Keratinocyte (primary cell): ENCODE measurements around the gene PATL2. TPM values are rescaled to one million over a fixed set of nuclear protein-coding genes. Genes with fewer than 3 reads are reported as not detected.

Experiments used
- DNase-seq: peaks from one replicate; pipeline ENCODE4 v3.0.0-alpha.2; 2011; ENCODE audit warnings: low read depth, missing footprints, low spot score
- FAIRE-seq: peaks from 2 replicates; lab custom pipeline; 2011; peaks lifted over from hg19 to GRCh38; lab: Jason Lieb, UNC
- H2AFZ ChIP-seq: 2 replicates; pipeline ENCODE4 v1.6.0; 2012; ENCODE audit warnings: low read length, control low read depth, inconsistent platforms; ENCODE audit not compliant: control insufficient read depth
- H3K27ac ChIP-seq: 2 replicates; pipeline ENCODE4 v1.5.1; 2011; ENCODE audit warnings: low read length; ENCODE audit not compliant: control insufficient read depth, insufficient read depth
- H3K27me3 ChIP-seq: 3 replicates; pipeline ENCODE4 v1.6.0; 2011; ENCODE audit warnings: low read length; ENCODE audit not compliant: control insufficient read depth, insufficient read depth; ENCODE audit errors: extremely low read depth
- H3K36me3 ChIP-seq, 2 experiments: 2 replicates in 1 of 2; 3 replicates in 1 of 2; pipeline ENCODE4 v1.5.1; 2011; ENCODE audit warnings: low read length in 2 of 2, mild to moderate bottlenecking in 1 of 2; ENCODE audit not compliant: control insufficient read depth in 2 of 2, insufficient read depth in 2 of 2; ENCODE audit errors: extremely low read depth in 1 of 2
- H3K4me1 ChIP-seq: 3 replicates; pipeline ENCODE4 v1.5.1; 2011; ENCODE audit warnings: low read length; ENCODE audit not compliant: control insufficient read depth, insufficient read depth; ENCODE audit errors: extremely low read depth
- H3K4me2 ChIP-seq: 3 replicates; pipeline ENCODE4 v1.6.0; 2011; ENCODE audit warnings: low read depth, low read length; ENCODE audit not compliant: control insufficient read depth, insufficient read depth; ENCODE audit errors: extremely low read depth
- H3K4me3 ChIP-seq, 3 experiments: fragments of 200-600 bp in 1 of 3; sonication (generic) in 1 of 3; 2 replicates in 2 of 3; 3 replicates in 1 of 3; pipeline ENCODE4 v1.5.1; 2011 to 2016; ENCODE audit warnings: low read length in 3 of 3, mild to moderate bottlenecking in 3 of 3, control low read depth in 2 of 3, inconsistent platforms in 1 of 3, low read depth in 1 of 3, mixed read lengths in 1 of 3, mixed run types in 1 of 3, moderate library complexity in 1 of 3; ENCODE audit not compliant: control insufficient read depth in 2 of 3, insufficient read depth in 2 of 3; ENCODE audit errors: extremely low read depth in 1 of 3
- H3K79me2 ChIP-seq: 2 replicates; pipeline ENCODE4 v1.6.0; 2012; ENCODE audit warnings: low read length; ENCODE audit not compliant: control insufficient read depth, insufficient read depth
- H3K9ac ChIP-seq: 3 replicates; pipeline ENCODE4 v1.6.0; 2011; ENCODE audit warnings: low read length; ENCODE audit not compliant: control insufficient read depth, insufficient read depth; ENCODE audit errors: extremely low read depth
- H3K9me1 ChIP-seq: 3 replicates; pipeline ENCODE4 v1.6.0; 2011; ENCODE audit warnings: low read length; ENCODE audit not compliant: control insufficient read depth, insufficient read depth; ENCODE audit errors: extremely low read depth
- H3K9me3 ChIP-seq: 2 replicates; pipeline ENCODE4 v1.5.1; 2012; ENCODE audit warnings: low read depth, low read length; ENCODE audit not compliant: control insufficient read depth
- H4K20me1 ChIP-seq: 3 replicates; pipeline ENCODE4 v1.6.0; 2011; ENCODE audit warnings: low read length; ENCODE audit not compliant: control insufficient read depth, insufficient read depth; ENCODE audit errors: extremely low read depth
- CTCF ChIP-seq, 3 experiments: IDR thresholded peaks in 1 of 3; conservative IDR thresholded peaks in 1 of 3; optimal IDR thresholded peaks in 1 of 3; 2 replicates in 2 of 3; 3 replicates in 1 of 3; pipeline versions ENCODE3 to v1.5.1; 2011; ENCODE audit warnings: low read length in 3 of 3, mild to moderate bottlenecking in 3 of 3, moderate library complexity in 2 of 3, control low read depth in 1 of 3, inconsistent platforms in 1 of 3; ENCODE audit not compliant: insufficient read depth in 2 of 3; ENCODE audit errors: extremely low read depth in 1 of 3
- EZH2 ChIP-seq: IDR thresholded peaks from one replicate; pipeline ENCODE4 v1.6.1; 2012; ENCODE audit warnings: inconsistent platforms, mild to moderate bottlenecking, low read length, moderate library complexity
- dilution Hi-C: fragments of 300-500 bp; cut with MboI; formaldehyde crosslinking; loops from one replicate; pipeline ENCODE4 v1.7.0; 2020; ENCODE audit warnings: low sequenced_read_pairs; ENCODE audit not compliant: extremely low pct_ligation_motif_present
- polyA plus RNA-seq, 5 experiments: library from polyadenylated mRNA; depleted of rRNA in 3 of 5; stranded (reverse) in 3 of 5; stranded (forward) in 1 of 5; unstranded in 1 of 5; fragments of >200 nt; gene quantifications; 1 replicate in 1 of 5; 2 replicates in 3 of 5; 3 replicates in 1 of 5; pipeline versions ENCODE4 v1.2.1 to v1.2.3, GENCODE V29; 2011 to 2012; ENCODE audit warnings: missing spikeins in 2 of 5, low read depth in 1 of 5, low replicate concordance in 1 of 5

PATL2 gene
- polyA plus RNA-seq, 1 donor (not counting 4 experiments of a cell fraction or from before 2014, with no cell fraction given) = 0.46 TPM

- Histone ChIP-seq H3K9ac (no peak within 1 kb of the TSS), H3K4me1 (no peaks in the 10 kb centered on the region), H3K4me2 (no peak within 1 kb of the TSS), H2AFZ (no peak within 1 kb of the TSS), H3K79me2 (no peaks in the 10 kb centered on the region), H3K36me3 (no peaks in the 10 kb centered on the region), H3K4me3 (no peak within 1 kb of the TSS), H3K9me1 (no peaks in the 10 kb centered on the region), H3K9me3 (no peaks in the 10 kb centered on the region), H3K27ac (no peak within 1 kb of the TSS), H4K20me1 (no peaks in the 10 kb centered on the region), H3K27me3 (no peaks in the 10 kb centered on the region)
- TF ChIP-seq EZH2 (no peak), CTCF (optimal IDR thresholded peaks at IDR 0.05 in 1 of 3, IDR thresholded peaks at IDR 0.05 in 1 of 3, conservative IDR thresholded peaks at IDR 0.05 in 1 of 3; ENCODE audit: extremely low read depth in 1 of 3, insufficient read depth in 2 of 3, low read length in 3 of 3) (no peak)
- dilution Hi-C loops = loop anchor here (5.0 kb wide), 1 partner anchor 51 kb away; no protein-coding TSS in a partner anchor
- DNase-seq (no peak), FAIRE-seq (no peak)
Measured at GRCh38 chr15:44736181-44736765, 25.1 kb upstream of the PATL2 start, which contains the start of gene TRIM69. TRIM69 (plus strand) TSS chr15:44736528; CDS start chr15:44736705, 177 bp downstream.

- TF ChIP-seq CTCF (optimal IDR thresholded peaks at IDR 0.05 in 1 of 3, IDR thresholded peaks at IDR 0.05 in 1 of 3, conservative IDR thresholded peaks at IDR 0.05 in 1 of 3; ENCODE audit: extremely low read depth in 1 of 3, insufficient read depth in 2 of 3, low read length in 3 of 3) (no peak), EZH2 (no peak)
- Histone ChIP-seq H3K79me2 (no peaks in the 10 kb centered on the region), H2AFZ (no peak overlapping the region), H3K9me1 (no peaks in the 10 kb centered on the region), H3K4me3 (no peak overlapping the region), H3K4me1 (no peaks in the 10 kb centered on the region), H3K4me2 (no peak overlapping the region), H3K27ac (no peak overlapping the region), H3K36me3 (no peaks in the 10 kb centered on the region), H4K20me1 (no peaks in the 10 kb centered on the region), H3K27me3 (no peaks in the 10 kb centered on the region), H3K9me3 (no peaks in the 10 kb centered on the region), H3K9ac (no peak overlapping the region)
- dilution Hi-C loops = loop anchor here (5.0 kb wide), 1 partner anchor 52 kb away; no protein-coding TSS in a partner anchor
- FAIRE-seq (no peak), DNase-seq (no peak)
Measured at GRCh38 chr15:44735482-44736180, 24.5 kb upstream of the PATL2 start.
